Stimulated activated effector memory CD8-positive, alpha-beta T cell treated with anti-CD3 and anti-CD28 coated beads, Interleukin-12 subunit alpha, Interleukin-12 subunit beta, amount 100 ng/mL, for 72 hours (primary cell): ENCODE results near the gene ACIN1.

ENCODE experiments used
- ATAC-seq: fragments of 150-1000 bp; cut with Tn5 transposase; 2 replicates; pipeline ENCODE4 v1.10.0; 2021
- DNase-seq, 2 donors: peaks; one replicate each; pipeline ENCODE4 v3.0.0; 2021 to 2022; ENCODE audit warnings: low spot score in 2 of 2
- H3K27ac Mint-ChIP-seq: one replicate; pipeline ENCODE4 v1.8.0; 2022; ENCODE audit warnings: mild to moderate bottlenecking, mixed read lengths
- H3K36me3 Mint-ChIP-seq: one replicate; pipeline ENCODE4 v1.8.0; 2022; ENCODE audit warnings: mild to moderate bottlenecking, mixed read lengths
- H3K4me1 Mint-ChIP-seq: one replicate; pipeline ENCODE4 v1.8.0; 2022; ENCODE audit warnings: mixed read lengths
- H3K4me3 Mint-ChIP-seq: one replicate; pipeline ENCODE4 v1.8.0; 2022; ENCODE audit warnings: mild to moderate bottlenecking, mixed read lengths
- H3K9me3 Mint-ChIP-seq: one replicate; pipeline ENCODE4 v1.8.0; 2022; ENCODE audit warnings: mixed read lengths

ACIN1 gene

GRCh38 chr14:23053426-23053825 lies 41.5 kb downstream of the ACIN1 start:
- Mint-ChIP-seq H3K36me3 (peaks cover 7% of the 10 kb centered on the region), H3K9me3 (no peaks in the 10 kb centered on the region), H3K27ac (no peak overlapping the region), H3K4me3 (no peak overlapping the region), H3K4me1 (peaks cover 27% of the 10 kb centered on the region)
- no peak for ATAC-seq
- DNase-seq: no peak

DNA sequence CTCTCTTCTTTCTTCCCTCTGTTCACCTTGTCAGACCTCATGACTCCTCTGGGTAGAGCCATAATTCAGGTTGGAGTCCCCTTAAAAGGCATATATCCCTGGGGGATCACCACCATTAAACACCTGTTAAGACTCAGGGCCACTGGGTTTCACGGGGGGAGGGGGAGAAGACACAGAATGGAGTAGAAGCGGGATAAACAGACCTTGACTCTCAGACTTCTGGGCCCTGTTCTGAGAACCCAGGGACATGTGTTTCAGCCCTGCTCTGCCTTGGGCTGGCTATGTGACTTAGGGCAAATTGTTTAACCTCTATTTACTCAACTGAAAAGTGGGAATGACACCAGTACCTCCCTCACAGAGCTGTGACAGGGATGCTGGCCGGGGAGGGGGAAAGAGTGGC lies 42.3 kb downstream of the ACIN1 start:
- no peak for DNase-seq
- ATAC-seq: no peak
- no peaks in the 10 kb centered on the region for H3K36me3 Mint-ChIP-seq
- peaks cover 21% of the 10 kb centered on the region for H3K4me1 Mint-ChIP-seq
- H3K9me3 Mint-ChIP-seq: no peaks in the 10 kb centered on the region
- no peak overlapping the region for H3K4me3 Mint-ChIP-seq
- no peak overlapping the region for H3K27ac Mint-ChIP-seq

DNA sequence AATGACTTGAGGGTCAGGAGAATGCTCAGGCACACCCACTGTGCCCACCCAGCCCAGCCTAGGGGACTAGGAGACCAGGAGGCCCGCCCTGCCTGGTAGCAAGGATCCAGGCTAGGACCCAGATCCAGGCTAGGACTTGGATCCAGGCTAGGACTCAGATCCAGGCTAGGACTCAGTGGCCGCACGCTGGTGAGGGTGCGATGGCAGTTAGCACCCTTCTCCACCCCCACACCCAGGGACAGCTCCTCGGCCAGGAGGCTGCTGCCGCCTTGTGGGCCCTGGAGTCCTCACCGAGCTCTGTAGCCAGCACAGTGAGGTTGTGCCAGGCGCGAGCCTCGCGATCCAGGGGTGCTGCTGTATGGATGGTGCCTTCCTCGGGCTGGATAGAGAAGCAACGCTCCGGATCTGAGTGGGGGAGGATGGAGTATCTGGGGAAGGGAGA lies 42.7 kb downstream of the ACIN1 start:
- no peak overlapping the region for H3K27ac Mint-ChIP-seq
- H3K4me1 Mint-ChIP-seq: peaks cover 21% of the 10 kb centered on the region
- no peaks in the 10 kb centered on the region for H3K9me3 Mint-ChIP-seq
- DNase-seq (no peak), ATAC-seq (no peak)
- H3K4me3 Mint-ChIP-seq: no peak overlapping the region
- H3K36me3 Mint-ChIP-seq: no peaks in the 10 kb centered on the region

- DNase-seq: no peak
- Mint-ChIP-seq H3K9me3 (no peaks in the 10 kb centered on the region), H3K4me3 (no peak overlapping the region), H3K27ac (no peak overlapping the region), H3K36me3 (no peaks in the 10 kb centered on the region), H3K4me1 (peaks cover 13% of the 10 kb centered on the region)
- ATAC-seq: no peak
Measured at GRCh38 chr14:23051141-23052057, 43.5 kb downstream of the ACIN1 start.

GRCh38 chr14:23049011-23049410 lies 45.9 kb downstream of the ACIN1 start:
- no peaks in the 10 kb centered on the region for H3K4me1 Mint-ChIP-seq
- no peaks in the 10 kb centered on the region for H3K9me3 Mint-ChIP-seq
- no peak overlapping the region for H3K27ac Mint-ChIP-seq
- DNase-seq (no peak), ATAC-seq (no peak)
- no peaks in the 10 kb centered on the region for H3K36me3 Mint-ChIP-seq
- H3K4me3 Mint-ChIP-seq: no peak overlapping the region

- DNase-seq (no peak), ATAC-seq (no peak)
- H3K27ac Mint-ChIP-seq: no peak overlapping the region
- H3K4me1 Mint-ChIP-seq: no peaks in the 10 kb centered on the region
- H3K9me3 Mint-ChIP-seq: no peaks in the 10 kb centered on the region
- no peak overlapping the region for H3K4me3 Mint-ChIP-seq
- no peaks in the 10 kb centered on the region for H3K36me3 Mint-ChIP-seq
Measured at GRCh38 chr14:23047751-23048693, 46.9 kb downstream of the ACIN1 start.

- no peak for DNase-seq
- Mint-ChIP-seq H3K4me1 (no peaks in the 10 kb centered on the region), H3K27ac (no peak overlapping the region), H3K4me3 (no peak overlapping the region), H3K36me3 (no peaks in the 10 kb centered on the region), H3K9me3 (no peaks in the 10 kb centered on the region)
- ATAC-seq: no peak
Measured at GRCh38 chr14:23047034-23047634, 47.8 kb downstream of the ACIN1 start.

DNA sequence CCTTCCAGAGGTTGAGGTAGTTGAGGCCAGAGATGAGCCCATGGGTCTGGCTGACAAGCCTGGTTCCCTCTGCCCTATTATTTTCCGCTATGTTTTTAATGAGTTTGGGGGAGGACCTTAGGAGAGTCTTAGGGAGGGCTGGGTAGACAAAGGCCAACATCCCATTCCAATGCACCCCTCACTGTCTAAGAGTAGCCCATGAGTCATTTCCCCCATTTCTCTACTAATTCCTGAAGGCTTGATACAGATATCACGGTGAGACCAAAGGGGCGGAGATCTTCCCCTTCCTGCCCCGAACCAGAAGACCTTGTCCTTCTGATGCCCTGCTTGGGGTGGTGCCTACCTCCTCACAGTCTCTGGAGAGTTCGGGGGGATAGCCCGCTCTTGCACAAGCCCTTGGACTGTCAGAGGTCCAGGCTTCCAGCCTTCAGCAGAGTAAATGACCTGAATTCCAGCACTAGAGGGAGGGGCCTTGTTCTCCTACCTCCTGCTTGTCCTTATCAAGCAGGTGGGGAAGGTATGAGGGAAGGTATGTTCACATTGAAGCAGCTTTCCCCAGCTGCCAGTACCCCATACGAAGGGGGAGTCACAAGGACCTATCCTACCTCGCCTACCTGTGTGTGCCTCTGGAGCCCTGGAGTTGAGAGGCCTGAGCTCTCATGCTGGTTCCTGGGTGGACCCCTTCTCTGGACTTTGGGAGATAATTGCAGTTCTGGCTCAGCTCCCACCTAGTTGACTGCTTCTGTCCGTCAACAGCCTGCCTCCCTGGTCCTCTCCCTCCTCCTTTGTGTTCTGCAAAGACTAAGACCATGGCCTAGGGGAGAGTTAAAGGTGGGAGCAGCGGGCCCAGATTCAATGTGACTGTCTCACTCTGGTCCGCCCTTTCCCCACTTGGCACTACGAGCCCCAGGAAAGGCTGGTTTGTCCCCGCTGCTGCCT lies 49.2 kb downstream of the ACIN1 start:
- no peak for DNase-seq
- H3K27ac Mint-ChIP-seq: no peak overlapping the region
- H3K4me1 Mint-ChIP-seq: no peaks in the 10 kb centered on the region
- ATAC-seq: no peak
- H3K4me3 Mint-ChIP-seq: no peak overlapping the region
- no peaks in the 10 kb centered on the region for H3K36me3 Mint-ChIP-seq
- H3K9me3 Mint-ChIP-seq: no peaks in the 10 kb centered on the region

- no peaks in the 10 kb centered on the region for H3K4me1 Mint-ChIP-seq
- no peak for DNase-seq
- no peak overlapping the region for H3K27ac Mint-ChIP-seq
- no peak for ATAC-seq
- H3K4me3 Mint-ChIP-seq: no peak overlapping the region
- no peaks in the 10 kb centered on the region for H3K36me3 Mint-ChIP-seq
- H3K9me3 Mint-ChIP-seq: no peaks in the 10 kb centered on the region
Measured at GRCh38 chr14:23044840-23045239, 50.1 kb downstream of the ACIN1 start.

DNA sequence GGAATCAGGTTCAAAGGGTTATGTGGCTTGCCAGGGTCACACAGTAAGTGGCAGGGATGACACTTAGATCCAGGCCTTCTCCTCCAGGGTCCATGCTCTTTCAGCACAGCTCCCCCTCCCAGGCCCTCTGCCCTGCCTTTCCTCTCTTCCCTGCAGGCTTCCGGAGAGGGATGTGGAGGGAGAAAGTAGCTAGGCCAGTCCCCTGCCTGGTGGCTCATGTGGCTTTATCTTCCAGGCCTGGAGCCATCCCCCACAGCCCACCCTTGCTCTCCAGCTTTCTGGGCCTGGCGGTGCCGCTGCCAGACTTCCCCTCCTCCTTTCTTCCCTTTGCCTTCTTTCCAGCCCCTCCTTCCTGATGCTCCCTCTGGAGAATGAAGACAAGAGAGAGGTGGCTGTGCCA lies 51.2 kb downstream of the ACIN1 start:
- Mint-ChIP-seq H3K36me3 (no peaks in the 10 kb centered on the region), H3K27ac (peak overlapping the region; percentile 68), H3K4me3 (no peak overlapping the region), H3K9me3 (no peaks in the 10 kb centered on the region), H3K4me1 (no peaks in the 10 kb centered on the region)
- DNase-seq: no peak
- no peak for ATAC-seq

DNA sequence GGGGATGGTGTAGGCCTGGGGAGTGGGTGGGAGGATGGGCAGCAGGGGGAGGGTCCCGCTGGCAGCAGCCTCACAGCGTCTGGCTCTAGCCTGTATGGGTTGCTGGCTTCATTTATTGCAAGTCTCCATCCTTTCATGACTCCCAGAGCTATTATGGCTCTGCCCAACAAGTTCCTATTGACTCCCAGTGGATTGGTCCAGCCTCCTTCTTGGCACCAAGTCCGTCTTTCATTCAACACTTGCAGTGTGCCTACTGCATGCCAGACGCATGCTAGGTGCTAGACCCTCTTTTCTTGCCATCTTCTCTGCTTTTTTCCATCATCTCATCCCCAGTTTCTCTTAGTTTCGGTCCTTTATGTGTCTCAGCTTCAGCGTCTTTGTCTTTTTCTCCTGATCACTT lies 51.8 kb downstream of the ACIN1 start:
- no peaks in the 10 kb centered on the region for H3K36me3 Mint-ChIP-seq
- no peaks in the 10 kb centered on the region for H3K4me1 Mint-ChIP-seq
- H3K9me3 Mint-ChIP-seq: no peaks in the 10 kb centered on the region

GRCh38 chr14:23042162-23042965 lies 52.6 kb downstream of the ACIN1 start, which contains the start of gene PSMB11:
TSS of gene PSMB11 (plus strand) at chr14:23042212. CDS start at chr14:23042226, 14 bp downstream.
- no peaks in the 10 kb centered on the region for H3K9me3 Mint-ChIP-seq
- DNase-seq (no peak), ATAC-seq (no peak)
- H3K4me3 Mint-ChIP-seq: no peak within 1 kb of the TSS
- no peaks in the 10 kb centered on the region for H3K36me3 Mint-ChIP-seq
- H3K27ac Mint-ChIP-seq: peak within 1 kb of the TSS; percentile 56
- H3K4me1 Mint-ChIP-seq: no peaks in the 10 kb centered on the region

More for the DNA sequence above, 51.8 kb downstream of the ACIN1 start:
- ATAC-seq: no peak
- Mint-ChIP-seq H3K27ac (no peak overlapping the region), H3K4me3 (no peak overlapping the region)
- DNase-seq: no peak

GRCh38 chr14:23041729-23042128 lies 53.2 kb downstream of the ACIN1 start:
- Mint-ChIP-seq H3K9me3 (no peaks in the 10 kb centered on the region), H3K27ac (peak overlapping the region; percentile 56), H3K36me3 (no peaks in the 10 kb centered on the region), H3K4me3 (no peak overlapping the region), H3K4me1 (no peaks in the 10 kb centered on the region)
- ATAC-seq (no peak), DNase-seq (no peak)

GRCh38 chr14:23040100-23040499 lies 54.8 kb downstream of the ACIN1 start:
- H3K27ac Mint-ChIP-seq: no peak overlapping the region
- H3K4me3 Mint-ChIP-seq: no peak overlapping the region
- H3K4me1 Mint-ChIP-seq: peaks cover 4% of the 10 kb centered on the region
- DNase-seq: no peak
- no peaks in the 10 kb centered on the region for H3K36me3 Mint-ChIP-seq
- H3K9me3 Mint-ChIP-seq: no peaks in the 10 kb centered on the region
- no peak for ATAC-seq
